ENCODE data around the gene ARHGAP22.
A peak's percentile ranks its signal among the peaks of the same experiment; 100 is the strongest.
"Not testable (repeated sequence)": the region's sequence is repeated elsewhere in the genome, so short reads cannot be mapped to it uniquely, and the experiment has no call there.

ARHGAP22 gene, protein sequence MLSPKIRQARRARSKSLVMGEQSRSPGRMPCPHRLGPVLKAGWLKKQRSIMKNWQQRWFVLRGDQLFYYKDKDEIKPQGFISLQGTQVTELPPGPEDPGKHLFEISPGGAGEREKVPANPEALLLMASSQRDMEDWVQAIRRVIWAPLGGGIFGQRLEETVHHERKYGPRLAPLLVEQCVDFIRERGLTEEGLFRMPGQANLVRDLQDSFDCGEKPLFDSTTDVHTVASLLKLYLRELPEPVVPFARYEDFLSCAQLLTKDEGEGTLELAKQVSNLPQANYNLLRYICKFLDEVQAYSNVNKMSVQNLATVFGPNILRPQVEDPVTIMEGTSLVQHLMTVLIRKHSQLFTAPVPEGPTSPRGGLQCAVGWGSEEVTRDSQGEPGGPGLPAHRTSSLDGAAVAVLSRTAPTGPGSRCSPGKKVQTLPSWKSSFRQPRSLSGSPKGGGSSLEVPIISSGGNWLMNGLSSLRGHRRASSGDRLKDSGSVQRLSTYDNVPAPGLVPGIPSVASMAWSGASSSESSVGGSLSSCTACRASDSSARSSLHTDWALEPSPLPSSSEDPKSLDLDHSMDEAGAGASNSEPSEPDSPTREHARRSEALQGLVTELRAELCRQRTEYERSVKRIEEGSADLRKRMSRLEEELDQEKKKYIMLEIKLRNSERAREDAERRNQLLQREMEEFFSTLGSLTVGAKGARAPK

DNA sequence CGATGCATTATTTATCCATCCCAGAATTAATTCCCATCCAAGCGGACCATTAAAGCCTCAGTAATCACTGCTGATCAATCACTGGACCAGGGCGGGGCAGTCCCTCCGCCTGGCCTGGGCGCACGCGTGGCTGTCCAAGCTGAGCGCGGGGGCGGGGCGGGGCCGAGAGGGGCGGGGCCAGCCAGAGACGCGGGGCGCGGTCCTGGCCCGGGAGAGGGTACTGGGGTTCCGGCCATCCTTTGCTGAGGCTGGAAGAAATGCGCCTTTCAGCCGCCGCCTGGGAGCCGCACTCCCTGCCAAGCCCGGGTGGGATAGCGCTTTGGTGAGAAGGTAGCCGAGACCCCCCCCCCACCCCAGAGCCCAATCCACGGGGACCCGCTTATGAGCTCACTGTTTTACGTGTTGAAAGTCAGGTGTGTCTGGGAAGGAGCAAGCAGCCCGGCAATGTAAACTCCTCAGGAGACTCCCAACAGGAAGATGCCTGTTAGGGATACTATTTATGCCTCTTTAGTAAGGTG lies at the start of gene ARHGAP22:
Gene ARHGAP22 (minus strand): TSS at position 83 of the 518 bp plus-strand sequence. CDS start 277 bp downstream, outside the sequence.
- peak; percentile 64 for DNase-seq

DNA sequence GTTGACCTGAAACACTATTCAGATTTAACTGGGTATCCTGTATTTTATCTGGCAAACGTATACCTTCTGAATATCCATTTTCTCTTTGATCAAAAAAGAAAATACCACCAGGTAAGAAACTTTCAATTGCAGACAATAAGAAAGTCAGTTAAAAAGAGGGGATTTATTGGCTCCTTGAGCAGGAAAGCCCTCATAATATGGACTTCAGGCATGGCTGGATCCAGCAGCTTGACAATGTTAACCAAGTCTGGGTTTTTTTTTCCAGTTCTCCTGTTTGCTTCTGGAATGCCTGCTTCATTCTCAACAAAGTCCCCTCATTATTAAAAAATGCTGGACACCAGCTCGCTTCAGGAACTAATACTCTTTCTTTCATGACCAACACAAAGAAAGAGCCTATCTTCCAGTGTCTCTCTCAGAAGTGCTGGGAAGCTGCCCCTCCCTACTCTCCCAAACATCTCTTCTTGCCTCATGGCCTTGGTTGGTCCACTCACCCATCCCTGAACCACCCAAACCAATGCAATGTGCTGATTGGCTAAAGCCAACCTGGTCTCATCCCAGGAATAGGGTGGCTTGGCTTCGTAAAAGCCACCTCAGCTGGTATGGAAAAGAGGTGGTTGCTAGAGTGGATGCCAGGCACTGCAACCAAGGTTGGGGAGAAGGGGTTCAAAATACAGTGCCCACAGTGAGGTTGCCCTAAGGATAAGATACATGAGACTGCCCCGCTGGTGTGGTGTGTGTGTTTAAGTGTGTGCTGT lies 49.2 kb upstream of the ARHGAP22 start:
- DNase-seq = peak; percentile 37

DNA sequence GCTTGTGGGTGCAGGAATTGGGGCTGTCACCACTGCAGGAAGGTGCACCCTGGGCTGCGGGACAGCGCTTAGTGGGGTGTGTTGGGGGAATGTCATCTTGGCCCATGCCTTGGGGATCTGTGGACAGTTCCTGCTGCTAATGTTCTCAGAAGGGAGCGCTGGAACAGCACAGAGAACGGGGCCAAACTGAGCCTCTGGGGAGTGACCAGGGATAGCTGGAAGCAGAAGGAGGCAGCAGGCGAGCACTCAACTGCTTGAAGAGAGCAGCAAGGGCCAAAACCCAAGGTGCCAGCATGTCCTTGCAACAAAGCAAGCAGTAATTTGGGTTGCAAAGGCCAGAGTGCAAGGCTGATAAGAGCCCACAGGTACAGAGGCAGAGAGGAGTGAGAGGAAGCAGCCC lies 48.5 kb upstream of the ARHGAP22 start:
- DNase-seq = peak; percentile 38

DNA sequence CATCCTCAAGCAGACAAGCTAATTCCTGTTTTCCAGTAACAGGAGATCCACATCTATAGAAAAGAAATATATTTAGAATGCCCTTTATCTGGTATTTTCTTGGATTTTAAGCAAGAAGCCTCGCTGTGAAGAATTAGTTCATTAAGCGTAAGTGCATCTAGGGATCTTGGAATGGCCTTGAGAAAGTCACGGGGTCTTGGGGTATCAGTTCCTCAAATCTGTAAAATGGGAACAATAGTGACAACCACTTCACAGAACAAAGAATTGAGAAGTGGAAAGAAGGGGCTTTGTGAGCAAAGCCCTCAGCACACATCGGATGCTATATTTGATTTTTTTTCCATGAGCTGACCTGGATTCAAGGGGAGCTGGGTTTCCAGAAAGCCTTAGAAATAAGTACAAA lies 47.5 kb upstream of the ARHGAP22 start:
- no peak for DNase-seq

DNA sequence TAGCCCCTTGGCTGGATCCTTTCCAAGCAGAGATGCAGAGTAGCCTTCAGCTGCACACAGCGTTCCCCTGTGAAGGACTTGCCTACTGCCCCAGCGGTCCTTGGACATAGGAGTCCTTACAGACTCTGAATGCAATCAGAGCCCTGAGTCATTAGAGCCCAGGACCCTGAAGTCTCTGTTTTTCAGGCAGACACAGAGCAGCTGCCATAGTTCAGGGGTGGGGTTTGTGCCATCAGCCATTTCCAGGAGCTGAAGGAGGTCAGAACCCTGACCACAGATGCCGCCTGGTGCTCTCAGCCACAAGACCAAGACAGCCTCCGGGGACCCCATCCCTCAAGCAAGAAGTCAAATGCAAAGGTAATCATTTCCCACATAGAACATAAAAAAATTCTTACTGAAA lies 47.0 kb upstream of the ARHGAP22 start:
- DNase-seq = peak; percentile 34

DNA sequence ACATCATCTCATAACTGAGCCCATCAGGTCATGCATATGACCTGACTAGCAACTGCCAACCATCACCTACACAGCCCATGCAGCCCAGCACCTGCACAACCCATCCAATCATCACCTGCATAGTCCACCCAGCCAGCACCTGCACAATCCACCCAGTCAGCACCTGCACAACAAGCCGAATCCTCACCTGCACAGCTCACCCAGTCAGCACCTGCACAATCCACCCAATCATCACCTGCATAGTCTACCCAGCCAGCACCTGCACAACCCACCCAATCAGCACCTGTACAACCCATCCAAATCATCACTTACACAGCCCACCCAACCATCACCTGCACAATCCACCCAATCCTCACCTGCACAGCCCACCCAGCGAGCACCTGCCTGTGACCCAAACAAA lies 46.4 kb upstream of the ARHGAP22 start:
- DNase-seq = no peak

DNA sequence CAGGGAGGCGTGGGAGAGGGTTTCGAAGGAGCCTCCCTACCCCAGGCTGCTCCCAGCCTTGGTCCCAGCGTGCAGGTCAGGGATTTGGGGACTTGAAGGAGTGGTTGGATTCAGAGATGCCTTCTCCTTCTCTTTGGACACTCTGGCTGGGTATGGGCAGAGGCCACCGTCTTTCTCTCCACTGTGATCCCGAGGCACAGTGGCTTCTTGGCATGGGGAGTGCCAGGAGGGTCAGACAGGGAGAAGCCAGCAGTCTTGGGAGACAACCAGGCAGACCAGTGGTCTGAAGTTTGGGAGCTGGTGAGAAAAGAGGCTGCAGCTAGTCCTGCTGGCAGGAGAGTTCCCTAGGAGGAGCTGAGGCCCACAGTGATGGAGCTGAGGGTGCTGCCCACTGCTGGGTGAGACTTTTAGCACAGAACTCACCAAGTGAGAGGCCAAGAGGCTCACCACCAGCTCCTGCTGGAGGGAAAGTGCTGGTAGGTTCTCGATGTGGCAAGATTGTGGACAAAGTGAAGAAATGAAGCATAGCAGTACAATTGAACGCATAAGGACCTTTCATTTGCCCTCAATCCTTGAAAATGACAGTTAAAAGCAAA lies 44.6 kb upstream of the ARHGAP22 start:
- DNase-seq = peak; percentile 53

DNA sequence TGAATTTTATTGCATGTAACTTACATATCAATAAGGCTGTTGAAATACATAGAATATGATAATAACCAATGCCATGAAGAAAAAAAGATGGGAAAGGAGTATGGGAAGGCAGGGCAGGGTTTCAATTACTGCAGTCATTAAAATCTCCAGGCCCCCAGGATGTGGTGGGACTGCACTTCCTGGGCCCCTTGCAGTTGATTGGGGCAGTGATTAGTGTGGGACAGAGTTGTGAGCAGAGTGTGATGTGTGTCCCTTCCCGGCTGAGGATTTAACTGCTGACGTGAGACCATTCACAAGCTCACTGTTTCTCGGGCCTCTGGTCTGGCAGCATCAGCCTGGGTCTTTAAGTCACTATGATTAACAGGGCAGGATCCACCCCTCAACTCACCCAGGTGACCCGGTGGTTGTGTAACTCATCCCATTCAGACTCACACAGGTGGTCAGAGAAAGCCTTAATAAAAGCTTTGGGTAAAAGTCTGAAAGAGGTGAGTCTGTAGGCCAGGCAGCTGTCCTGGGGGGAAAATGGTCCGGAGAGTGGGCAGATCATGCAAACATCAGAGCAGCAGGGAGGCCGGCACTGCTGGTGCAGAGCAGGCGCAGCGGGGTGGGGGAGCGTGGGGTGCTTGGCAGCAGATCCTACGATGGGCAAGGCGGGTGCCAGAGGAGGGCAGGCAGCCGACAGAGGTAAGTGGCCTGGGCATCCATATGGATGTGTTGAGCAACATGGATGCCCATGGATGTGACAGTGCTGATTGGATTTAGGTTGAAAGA lies 43.5 kb upstream of the ARHGAP22 start:
- peak; percentile 45 for DNase-seq

DNA sequence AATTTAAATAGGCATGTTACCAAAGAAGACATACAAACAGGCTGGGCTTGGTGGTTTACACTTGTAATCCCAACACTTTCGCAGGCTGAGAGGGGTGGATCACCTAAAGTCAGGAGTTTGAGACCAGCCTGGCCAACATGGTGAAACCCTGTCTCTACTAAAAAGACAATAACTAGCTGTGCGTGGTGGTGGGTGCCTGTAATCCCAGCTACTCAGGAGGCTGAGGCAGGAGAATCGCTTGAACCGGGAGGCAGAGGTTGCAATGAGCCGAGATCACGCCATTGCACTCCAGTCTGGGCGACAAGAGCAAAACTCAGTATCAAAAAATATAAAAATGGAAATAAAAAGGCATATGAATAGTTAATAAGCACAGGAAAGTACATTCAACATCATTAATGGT lies 42.2 kb upstream of the ARHGAP22 start:
- DNase-seq = peak; percentile 9

DNA sequence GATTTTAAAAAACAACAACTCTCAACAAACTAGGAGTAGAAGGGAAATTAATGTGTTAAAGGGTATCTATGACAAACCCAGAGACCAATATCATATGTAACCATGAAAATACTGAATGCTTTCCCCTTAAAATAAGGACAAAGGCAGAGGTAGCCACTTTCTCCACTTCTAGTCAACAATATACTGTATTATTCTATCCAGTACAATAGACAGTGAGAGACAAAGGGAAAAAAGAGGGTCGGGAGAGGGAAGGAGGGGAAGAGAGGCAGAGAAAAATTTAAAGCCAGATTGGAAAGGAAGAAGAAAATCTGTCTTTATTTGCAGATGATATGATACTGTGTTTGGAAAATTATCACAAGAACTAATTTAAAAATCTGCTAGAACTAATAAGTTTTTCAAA lies 40.7 kb upstream of the ARHGAP22 start:
- no peak for DNase-seq

DNA sequence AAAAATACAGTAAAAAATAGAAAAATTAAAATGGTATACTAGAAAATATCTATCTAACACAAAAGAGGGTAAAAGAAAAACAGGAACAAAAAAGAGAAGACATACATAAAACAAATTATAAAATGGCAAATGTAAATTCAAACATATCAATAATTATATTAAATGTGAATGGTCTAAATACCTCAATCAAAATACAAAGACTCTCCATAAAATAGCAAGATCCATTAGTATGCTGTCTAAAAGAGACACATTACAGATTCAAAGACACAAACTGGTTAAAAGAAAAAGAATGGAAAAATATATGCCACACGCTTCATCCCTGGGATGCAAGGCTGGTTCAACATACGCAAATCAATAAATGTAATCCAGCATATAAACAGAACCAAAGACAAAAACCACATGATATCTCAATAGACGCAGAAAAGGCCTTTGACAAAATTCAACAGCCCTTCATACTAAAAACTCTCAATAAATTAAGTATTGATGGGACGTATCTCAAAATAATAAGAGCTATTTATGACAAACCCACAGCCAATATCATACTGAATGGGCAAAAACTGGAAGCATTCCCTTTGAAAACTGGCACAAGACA lies 36.3 kb upstream of the ARHGAP22 start:
- not testable (repeated sequence) for DNase-seq

DNA sequence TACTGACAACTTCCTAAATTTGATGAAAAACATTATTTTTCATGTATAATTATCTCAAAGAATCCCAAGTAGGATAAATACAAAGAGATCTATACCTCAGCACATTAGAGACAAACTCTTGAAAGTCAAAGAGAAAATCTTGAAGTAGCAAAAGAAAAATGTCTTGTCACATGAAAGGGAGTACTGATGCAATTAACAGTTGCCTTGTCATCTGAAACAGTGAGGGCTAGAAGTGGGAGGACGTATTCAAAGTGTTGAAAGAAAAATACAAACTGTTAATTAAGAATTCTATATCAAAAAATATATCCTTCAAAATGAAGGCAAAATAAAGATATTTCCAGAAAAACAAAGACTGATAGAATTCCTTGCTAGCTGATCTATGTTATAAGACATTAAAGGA lies 35.5 kb upstream of the ARHGAP22 start:
- DNase-seq = no peak

DNA sequence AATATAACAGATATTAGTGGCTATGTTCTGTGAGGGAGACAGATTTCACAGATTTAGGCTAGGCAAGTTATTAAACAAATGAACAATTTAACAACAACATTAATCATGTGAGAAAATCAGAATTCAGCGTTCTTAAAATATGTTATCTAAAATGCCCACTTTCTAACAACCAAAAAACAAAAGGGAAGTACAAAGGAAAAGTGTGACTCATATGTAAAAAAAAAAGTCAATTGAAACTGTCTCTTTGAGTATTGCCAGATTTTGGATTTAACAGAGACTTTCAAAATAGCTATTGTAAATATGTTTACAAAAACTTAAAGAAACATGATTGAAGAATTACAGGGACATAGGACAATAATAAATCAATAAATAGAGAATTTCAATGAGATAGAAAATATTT lies 34.8 kb upstream of the ARHGAP22 start:
- DNase-seq = no peak

DNA sequence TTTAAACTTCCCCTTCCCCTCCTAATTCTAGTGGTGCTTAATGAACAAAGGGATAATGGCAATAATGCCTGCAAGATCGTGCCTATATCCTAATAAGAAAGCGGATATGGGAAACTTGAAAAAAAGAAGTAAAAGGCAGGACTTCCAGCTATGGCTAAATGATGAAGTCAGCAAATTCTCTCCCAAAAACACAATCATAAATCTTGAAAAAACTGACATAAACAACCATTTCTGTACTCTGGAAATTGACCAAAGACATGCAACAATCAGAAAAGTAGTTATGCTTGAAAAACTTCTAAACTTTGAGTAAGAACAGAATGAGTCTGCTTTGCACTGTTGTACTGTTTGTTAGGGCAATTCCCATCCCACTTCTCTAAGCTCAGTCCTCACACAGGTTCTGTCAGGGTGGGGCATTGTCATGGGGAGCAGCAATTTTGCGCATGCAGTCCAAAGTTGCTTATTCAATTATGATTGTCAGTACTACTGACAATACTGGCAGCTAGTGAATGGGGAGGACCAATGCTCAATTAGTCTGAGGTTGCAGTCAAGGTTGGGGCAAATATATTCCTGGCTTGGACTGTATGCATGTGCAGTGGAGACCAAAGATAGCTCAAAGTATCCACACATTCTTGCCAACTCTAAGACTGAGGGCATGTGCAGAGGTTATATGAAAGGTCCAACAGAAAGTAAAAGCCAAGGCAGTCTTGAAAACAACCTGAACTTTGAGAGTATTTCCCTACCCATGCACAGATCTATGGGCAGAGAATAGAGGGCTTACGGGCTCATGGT lies 34.1 kb upstream of the ARHGAP22 start:
- no peak for DNase-seq

DNA sequence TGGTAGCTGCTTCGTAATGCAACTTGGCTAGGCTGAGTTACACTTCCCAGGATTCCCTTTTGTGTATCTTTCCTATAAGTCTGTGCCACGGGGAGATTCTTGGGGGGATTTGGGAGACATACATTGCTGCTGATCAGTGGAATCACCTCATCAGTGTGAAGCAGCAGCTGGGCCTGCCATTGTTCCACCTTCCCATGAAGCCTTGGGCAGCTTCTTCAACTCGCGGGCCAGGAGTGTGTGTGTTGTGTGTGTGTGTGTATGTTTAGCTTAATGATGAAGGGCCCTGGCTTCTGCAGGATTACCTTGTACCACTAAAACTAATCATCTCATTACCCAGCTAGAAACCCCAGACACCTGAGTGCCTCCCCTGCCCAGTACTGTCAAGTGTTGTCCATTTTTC lies 33.3 kb upstream of the ARHGAP22 start:
- peak; percentile 21 for DNase-seq

DNA sequence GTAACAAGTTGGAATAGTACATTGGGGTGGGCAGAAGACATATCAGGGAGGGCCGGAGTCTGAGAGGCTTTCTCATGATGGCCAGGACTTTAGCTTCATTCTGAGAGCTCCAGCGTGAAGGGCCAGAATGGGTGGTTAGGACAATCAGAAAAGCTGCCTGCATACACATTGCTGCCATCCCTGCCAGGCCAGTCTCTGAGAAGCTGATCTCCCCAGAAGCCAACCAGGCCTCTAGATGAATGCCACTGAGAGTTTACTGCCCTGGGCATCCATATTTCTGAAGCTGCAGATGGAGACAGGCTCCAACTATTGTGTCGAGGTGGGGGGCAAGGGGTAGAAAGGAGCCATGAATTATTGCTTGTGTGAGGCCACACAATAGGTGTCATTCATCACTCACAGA lies 32.0 kb upstream of the ARHGAP22 start:
- peak; percentile 13 for DNase-seq

DNA sequence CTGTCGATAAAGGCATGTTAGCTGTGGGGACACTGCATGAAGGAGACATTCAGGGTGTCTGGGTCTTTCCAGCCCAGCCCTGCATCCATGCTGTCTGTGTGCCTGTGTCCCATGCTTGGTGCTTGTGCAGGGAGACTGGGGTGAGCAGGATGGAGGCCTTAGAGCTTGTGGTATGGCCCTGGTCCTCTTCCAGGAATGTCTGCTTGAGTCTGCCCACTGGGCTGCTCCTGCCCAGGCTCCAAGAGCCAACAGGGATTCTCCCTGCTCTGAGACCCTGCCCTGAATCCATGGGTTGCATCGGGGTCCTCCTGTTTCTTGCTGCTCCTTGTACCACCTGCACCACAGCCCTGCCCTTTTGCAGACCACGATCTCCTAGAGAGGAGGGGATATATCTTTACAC lies 31.4 kb upstream of the ARHGAP22 start:
- no peak for DNase-seq

DNA sequence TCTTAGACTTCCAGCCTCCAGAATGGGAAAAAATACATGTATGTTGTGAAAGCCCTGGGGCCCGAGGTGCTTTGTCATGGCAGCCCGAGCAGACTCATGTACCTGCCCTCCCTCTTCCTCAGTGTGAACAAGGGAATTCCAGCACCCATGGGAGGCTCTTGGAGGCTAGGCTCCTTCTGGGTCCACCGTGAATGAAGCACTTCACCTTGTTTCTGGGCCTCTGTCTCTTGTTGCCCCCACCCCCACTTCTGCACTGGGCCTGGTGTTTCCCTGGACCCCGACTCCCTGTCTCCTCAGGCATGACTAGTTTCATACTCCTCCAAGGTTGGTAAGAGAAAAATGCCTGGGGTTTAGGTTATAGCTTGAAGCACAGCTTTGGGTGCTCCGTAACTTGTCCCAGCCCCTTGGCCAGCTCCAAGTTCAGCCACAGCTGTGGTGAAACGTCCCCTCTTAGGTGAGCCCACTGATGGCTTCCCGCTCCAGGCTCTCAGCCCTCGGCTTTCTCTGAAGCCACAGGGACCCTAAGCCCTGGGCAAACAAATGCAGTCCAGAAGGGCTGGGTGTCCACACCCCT lies 30.2 kb upstream of the ARHGAP22 start:
- peak; percentile 37 for DNase-seq

DNA sequence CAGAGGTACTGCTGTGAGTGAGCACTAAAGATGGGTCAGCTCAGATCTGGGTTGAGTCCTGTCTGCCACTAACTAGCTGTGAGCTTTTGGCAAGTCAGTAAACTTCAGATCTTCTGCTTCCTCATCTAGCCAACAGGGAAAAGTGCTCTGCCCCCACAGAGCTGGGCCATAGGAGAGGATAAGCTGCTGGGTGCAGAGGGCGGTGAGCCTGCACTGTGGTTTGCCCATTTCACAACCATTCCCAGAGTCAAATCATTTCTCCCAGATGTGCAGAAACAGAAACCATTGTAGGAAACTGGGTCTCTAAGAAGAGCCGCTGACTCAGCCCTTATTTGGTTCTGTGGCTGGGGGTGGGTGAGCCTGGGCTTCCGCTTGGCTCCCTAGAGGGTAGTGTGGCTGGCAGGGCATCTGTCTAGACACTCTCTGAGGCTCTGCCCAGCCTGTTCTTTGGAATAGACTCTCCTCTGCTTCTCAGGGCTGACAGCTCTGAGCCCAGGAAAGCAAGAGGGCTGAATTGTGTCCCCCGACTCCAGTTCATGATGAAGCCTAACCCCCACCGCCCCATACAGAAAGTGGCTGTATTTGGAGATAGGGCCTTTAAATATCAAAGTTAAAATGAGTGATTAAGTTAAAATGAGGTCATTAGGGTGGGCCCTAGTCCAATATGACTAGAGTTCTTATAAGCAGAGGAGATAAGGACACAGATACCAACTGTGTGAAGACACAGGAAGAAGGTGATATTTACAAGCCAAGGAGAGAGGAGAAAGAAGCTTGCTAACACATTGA lies 29.5 kb upstream of the ARHGAP22 start:
- DNase-seq = peak; percentile 32

Data from islet precursor cell (in vitro differentiated cells).